Activated CD4-positive, alpha-beta T cell treated with anti-CD3 and anti-CD28 coated beads for 1 hour (primary cell): ENCODE results near the gene C17orf107.

ENCODE experiments used
- DNase-seq: peaks from one replicate; pipeline ENCODE4 v3.0.0-alpha.2; 2020

The C17orf107 gene

DNA sequence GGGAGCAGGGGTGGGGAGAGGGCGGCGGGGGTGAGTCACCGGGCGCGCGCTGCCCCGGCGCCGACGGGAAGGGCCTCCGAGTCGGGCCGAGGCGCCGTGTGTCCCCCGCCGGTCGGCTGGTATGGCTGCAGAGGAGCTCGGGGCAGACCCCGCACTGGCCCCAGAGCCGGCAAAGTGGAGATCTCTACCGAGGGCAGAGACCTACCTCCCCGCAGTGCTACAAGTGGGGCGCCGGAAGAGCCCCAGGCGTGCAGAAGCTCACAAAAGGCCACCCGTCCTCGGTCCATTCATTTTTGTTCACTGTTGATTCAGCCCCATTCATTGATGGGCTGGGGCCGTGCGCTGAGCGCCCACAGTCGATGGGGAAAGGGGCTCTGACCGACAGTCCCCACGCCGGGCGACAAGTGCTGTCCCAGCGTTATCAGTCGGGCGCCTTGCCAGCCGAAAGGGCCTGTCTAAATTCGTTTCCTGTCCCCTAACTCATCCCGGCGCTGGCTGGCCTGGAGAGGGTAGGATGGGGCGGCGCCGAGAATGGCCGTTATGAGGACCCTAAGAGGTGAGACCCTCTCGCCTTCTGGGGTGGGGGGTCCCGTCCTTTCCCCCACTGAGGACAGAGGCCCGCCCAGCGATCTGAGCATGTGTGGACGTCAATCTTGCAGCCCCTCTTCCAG is 50.9 kb downstream of the C17orf107 start:
- DNase-seq, result peak; percentile 52

DNA sequence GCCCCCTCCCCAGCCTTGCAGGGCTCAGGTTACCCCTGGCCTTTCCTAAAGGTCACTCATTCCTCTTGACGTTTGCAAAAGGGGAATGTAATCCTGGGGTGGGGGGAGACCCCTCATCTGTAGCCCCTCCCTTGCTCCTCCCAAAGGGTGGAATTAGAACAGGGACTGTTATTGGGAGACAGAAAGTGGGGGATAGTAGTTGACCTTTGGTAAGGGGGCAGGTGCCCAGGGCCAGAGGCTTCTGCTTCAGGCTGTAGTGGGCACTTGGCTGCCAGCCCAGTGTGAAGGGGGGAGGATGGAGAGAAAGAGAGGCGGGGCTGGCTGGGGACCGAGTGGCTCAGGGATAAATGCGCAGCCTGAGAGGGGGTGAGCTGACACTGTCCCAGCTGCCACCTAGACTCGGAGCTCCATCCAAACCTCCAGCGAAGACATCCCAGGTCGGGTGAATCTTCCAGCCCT is 51.4 kb downstream of the C17orf107 start, which contains the start of gene ENO3:
TSS of gene ENO3 (plus strand) at position 374 of the 459 bp plus-strand sequence. CDS start 711 bp downstream, outside the sequence.
- DNase-seq, result no peak

DNA sequence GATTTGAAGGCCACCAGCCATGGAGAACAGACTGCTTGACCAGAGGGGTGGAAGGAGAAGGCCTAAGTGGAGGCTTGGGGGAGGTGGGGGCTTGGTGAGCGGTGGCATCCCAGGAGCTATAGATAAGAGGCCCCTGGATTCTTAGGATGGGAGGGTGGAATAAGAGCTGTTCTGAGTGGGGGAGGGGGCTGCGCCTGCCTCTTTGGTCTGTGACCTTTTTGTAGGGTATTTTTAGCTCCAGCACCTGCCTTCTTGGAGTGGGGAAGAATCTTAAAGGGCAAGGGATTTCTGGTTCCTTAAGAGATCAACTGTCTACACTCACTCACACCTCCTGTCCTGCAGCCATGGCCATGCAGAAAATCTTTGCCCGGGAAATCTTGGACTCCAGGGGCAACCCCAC is 52.1 kb downstream of the C17orf107 start:
- no peak for DNase-seq
